ENCODE measurements around the gene ZNRF1.

The ZNRF1 gene

GRCh38 chr16:75062135-75062975 is 63.5 kb downstream of the ZNRF1 start:
- peak; percentile 88 for DNase-seq

GRCh38 chr16:75062976-75063346 is 64.1 kb downstream of the ZNRF1 start:
- no peak for DNase-seq

DNA sequence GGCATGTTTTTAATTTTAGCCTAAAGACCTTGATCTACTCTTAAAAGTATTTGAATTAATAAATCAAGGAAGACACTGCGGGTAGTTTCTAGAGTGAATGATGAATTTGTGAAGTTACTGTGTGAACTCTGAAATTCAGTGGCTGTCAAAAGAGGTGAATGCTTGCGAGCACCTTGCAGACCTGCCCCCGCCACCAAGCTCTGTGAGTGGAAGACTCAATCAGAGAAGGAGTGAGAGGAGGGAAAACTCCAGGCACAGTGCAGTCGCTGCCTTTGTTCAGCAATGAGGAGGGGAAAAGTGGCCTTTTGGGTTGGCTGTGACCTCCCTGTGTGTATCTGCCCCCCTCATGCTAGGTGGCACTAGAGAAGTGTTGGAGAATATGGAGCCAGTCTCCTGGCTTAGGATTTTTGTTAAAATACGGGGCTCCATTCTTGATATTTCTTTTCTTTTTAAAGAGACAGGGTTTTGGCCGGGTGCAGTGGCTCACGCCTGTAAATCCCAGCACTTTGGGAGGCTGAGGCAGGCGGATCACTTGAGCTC is 64.8 kb downstream of the ZNRF1 start:
- DNase-seq, result peak; percentile 70

DNA sequence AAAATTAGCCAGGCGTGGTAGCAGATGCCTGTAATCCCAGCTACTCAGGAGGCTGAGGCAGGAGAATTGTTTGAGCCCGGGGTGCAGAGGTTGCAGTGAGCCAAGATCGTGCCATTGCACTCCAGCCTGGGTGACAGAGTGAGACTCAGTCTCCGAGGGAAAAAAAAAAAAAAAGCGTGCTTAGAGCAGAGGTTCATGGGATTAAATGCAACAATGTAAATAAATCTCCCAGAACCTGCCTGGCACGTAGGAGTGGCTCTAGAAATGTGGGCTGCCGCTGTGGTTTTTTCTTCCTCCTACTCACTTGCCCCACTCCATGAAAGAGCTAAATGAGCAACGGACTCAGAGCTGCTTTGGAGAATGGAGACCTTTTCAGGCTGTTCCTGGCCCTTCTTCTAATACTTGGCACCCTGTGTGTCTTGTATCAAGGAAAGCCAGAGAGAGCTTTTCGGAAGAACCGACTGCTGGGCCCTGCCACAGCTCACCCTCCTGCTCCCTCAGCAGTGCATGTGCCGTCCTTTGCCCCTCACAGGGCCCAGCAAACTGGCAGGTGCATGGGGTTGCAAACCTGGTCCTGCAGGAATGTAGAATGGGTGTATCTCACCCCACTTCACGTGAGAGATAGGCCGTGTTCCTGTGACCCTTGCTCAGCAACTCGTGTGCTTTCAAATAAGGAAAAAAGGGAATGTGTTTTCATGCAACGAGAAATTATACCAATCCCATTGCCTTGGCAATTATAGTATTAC is 65.8 kb downstream of the ZNRF1 start:
- peak; percentile 92 for DNase-seq

- peak; percentile 90 for DNase-seq
Measured at GRCh38 chr16:75065149-75065505, 66.3 kb downstream of the ZNRF1 start.

DNA sequence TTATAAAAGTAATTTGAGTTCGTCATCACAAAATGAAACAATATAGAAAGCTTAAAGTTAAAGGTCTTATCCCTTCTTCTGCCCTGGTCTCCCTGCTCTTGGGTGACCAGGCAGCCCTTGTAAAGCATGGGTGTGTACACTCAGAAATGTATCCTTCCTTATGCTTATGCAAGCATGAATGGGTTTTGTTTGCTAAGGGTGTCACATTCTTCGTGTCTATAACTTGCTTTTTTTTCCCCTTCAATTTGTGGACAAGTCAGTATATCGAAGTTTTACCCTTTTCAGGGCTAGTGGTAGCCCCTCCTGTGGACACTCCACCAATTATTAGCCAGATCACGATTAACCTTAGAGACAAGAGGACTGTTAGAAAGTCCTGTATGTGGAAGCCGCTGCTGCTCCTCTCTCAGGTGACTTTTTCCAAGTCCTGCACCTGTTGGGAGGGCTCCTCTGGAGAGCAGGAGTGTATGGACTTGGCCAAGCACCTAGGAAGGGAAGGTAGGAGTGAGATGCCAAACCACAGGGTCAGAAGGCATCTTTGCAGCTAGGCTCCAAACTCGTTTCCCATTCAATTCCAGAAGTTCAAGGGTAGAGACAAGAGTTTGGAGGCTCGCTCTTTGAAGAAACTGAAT is 66.8 kb downstream of the ZNRF1 start:
- no peak for DNase-seq

- DNase-seq, result no peak
Measured at GRCh38 chr16:75066861-75067447, 68.1 kb downstream of the ZNRF1 start.

DNA sequence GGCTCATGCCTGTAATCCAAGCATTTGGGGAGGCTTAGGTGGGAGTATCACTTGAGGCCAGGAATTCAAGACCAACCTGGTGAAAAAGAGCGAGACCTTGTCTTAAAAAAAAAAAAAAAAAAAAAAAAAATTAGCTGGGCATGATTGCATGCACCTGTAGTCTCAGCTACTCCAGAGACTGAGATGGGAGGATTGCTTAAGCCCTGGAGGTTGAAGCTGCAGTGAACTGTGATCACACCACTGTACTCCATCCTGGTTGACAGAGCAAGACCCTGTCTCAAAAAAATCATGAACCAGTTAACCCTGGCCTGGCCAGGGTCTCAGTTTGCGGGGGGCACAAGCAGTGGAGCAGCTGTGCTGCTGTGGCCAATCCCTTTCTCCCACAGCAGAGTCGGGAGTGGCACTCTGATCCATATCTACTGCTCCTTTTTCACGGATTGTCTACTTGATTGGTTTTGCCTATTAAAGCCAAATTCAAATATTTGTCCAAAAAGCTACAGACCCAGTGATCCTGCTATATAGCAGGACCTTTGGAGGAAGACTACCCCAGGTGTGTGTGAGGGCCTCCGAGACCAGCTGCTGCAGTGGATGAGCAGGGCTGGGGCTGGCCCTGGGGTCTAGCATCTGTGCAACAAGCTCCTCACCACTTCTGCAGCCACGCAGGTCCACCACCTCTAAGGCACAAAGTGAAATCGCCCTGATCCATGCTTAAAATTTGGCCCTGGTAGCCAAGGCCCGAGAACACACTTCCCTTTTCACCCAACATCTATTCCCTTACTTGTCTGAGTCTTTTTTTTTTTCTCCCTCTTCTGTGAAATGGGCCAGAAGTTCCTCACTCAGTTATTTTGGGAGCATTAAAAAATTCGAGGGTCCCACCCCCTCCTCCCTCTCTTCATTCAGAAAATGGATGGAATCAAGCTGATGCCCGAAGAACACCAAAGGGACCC is 69.5 kb downstream of the ZNRF1 start:
- no peak for DNase-seq

DNA sequence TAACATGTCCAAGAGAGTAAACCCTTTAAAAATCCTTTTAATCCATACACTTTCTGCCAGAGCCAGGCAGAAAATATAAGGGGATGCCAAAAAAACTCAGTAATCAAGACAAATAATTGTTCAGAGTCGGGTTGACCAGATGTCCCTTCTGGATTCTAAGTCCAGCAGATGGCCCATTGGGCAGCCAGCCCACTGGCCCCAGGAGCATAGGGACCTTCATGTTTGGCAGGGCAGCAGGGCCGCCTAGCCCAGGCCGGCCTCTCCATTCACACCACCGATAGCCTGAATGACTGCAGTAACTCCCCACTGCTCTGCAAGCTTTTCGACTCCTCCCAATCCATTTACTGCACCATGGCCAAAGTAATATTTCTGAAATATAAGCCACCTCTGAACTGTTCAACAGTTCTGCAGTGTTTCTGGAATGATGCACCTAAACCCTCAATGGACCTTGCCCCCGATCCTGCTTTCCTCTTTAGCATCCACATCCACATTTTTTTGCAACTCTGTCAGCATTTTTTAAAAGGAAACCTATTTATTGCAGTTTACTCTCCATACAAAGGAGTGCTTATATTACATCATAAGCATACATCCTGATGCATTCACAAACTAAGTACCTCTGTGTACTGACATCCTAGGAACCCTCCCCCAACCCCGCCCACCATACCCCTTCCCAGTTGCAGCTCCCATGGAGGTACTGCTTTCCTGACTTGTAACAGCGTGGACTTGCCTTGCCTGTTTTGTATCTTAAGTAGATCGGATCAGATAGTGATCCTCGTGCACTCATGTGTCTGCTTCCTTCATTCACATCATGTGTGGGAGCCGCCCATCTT is 71.4 kb downstream of the ZNRF1 start:
- no peak for DNase-seq

- no peak for DNase-seq
Measured at GRCh38 chr16:75071621-75072020, 72.8 kb downstream of the ZNRF1 start.

DNA sequence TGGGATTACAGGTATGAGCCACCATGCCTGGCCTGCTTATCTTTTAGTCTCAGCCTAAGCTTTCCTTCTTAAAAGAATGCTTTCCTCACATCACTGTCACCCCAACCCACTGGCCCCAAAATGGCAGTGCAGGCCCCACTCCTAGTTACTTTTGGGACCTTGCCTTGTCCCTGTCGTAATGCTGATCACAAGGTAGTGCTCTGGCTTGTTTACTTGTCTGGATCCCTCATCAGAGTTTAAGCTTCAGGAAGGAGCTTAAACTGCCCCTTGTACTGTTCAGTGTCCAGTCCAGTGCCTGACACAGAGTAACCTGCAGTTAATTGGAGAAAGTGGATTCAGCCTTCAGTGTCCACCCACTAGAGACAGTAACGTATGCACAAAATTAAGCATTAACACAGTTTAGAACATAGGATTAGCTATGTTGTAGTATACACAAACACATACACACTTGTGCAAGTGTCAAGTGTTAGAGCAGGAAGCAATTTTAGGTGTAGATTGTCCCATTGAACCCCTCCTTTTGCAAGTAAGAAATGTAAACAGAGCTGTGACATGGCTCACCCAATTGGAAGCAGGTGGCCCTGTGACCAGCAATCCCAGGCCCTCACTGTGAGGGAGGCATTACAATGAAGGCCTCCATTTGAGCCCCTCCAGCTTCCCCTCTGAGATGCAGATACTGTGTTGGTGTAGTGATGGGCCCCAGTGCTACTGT is 73.6 kb downstream of the ZNRF1 start:
- DNase-seq, result no peak

- peak; percentile 56 for DNase-seq
Measured at GRCh38 chr16:75073545-75074303, 74.9 kb downstream of the ZNRF1 start.

DNA sequence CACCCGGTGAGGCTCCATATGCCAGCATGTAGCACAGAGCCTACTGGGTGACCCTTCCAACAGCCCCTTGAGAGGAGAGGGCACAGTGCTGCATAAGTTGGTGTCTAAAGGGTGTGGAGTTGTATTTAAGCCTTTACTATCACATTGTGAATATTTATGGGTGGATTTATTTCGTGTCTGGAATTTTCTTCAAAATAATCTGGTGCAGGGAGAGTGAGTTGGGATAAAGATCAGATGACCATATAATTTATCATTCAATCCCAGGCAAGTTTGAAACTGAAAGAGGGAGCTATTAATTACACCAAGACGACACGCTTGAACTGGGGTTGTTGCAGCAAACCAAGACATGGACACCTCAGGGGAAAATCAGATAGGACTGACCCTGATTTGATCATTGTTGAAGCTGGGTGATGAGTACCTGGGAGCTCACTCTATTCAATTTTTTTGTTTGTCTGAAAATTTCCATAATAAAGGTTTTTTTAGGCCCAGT is 75.5 kb downstream of the ZNRF1 start:
- no peak for DNase-seq

DNA sequence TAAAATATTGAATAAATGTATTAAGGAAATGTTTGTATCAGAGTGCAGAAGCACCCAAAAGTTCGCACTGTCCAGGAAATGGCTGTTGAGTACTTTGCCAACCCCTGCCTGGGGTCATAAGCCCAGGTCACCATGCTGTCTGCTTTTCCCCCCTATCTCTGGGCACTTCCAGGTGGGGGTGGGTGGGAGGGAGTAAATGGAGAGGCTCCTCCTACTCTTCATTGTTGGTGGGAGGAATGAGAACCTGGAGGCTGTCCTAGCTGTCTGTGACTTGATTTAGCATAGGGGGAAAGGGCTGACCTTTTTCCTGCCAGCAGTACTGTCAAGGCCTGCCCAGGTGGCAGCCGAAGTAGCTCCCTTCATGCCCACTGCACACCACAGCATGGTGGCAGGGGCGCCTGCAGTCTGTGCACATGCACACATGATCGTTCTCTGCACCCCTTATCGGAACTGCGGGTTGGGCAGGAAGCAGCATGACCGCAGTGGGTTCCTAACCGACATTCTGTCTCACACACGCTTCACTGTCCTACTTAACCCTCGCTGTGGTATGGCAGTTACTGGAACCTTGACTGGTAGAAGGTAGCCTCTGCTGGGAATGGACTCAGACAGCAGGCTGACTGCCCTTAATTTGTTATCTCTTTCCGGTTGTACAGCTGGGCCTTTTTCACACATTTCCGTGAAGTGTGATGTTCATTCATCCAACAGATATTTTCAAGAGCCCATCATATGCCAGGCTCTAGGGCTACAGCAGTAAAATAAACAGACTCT is 76.3 kb downstream of the ZNRF1 start:
- DNase-seq, result peak; percentile 99

GRCh38 chr16:75075688-75076268 is 77.0 kb downstream of the ZNRF1 start:
- DNase-seq, result no peak

DNA sequence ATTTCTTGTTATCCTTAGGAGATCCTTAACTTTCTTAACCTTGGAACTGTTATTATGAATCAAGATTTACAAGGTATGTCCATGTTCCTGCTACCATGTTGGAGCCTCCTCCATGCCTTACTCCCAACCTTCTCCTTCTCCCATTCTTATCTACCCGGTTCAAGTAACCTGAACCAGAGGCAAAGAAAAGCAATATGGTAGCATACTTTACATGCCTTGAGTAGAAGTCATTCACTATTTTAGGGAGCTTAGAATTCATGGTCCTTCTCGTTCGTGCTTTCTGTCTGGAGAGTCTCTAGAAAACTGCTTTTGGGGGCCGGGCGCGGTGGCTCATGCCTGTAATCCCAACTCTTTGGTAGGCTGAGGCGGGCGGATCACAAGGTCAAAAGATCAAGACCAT is 80.1 kb downstream of the ZNRF1 start:
- no peak for DNase-seq

DNA sequence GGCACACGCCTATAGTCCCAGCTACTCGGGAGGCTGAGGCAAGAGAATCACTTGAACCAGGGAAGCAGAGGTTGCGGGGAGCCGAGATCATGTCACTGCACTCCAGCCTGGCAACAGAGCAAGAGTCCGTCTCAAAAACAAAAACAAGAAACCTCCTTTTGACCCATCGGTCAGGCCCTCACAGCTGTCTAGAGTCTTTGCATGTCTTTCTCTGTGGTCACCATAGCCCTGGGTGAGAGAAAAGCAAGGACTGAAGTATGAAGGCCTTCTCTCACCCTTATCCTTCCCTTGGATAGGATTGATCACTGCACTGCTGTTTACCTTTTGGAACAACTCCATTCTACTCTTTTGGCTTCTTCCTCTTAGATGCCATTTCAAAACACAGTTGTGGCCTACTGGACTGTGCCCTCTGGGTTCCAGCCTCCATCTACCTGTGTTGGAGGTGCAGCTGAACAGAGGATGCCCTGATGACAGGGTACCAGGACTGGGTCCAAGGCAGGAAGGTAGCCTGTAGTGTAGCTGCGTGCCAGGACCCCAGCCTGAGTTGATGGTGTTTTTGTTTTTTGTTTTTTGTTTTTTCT is 80.6 kb downstream of the ZNRF1 start:
- no peak for DNase-seq

Measured in hematopoietic multipotent progenitor cell treated with erythropoietin and hydrocortisone succinate and interleukin-3 and kit ligand, for 6 days (in vitro differentiated cells).